Measurements from ENCODE around the gene TRIL.

The TRIL gene

GRCh38 chr7:28958235-28958979, at the start of gene TRIL:
Gene TRIL (minus strand): TSS chr7:28958330. CDS start chr7:28958046, 284 bp downstream.
- DNase-seq: no peak

- no peak for DNase-seq
These were observed 49.0 kb upstream of the TRIL start for GRCh38 chr7:29007127-29007526.

GRCh38 chr7:29005829-29006228, 47.7 kb upstream of the TRIL start:
- DNase-seq: no peak

- no peak for DNase-seq
These were observed 47.3 kb upstream of the TRIL start for GRCh38 chr7:29005406-29005805.

- no peak for DNase-seq
These were observed 45.6 kb upstream of the TRIL start for GRCh38 chr7:29003703-29004102.

GRCh38 chr7:29000717-29001076, 42.6 kb upstream of the TRIL start:
- DNase-seq: no peak

- no peak for DNase-seq
These were observed 42.0 kb upstream of the TRIL start for GRCh38 chr7:28999895-29000716.

- DNase-seq: no peak
These were observed 41.3 kb upstream of the TRIL start for GRCh38 chr7:28999427-28999826.

GRCh38 chr7:28998105-28998504, 40.0 kb upstream of the TRIL start:
- no peak for DNase-seq

GRCh38 chr7:28996836-28997235, 38.7 kb upstream of the TRIL start:
- DNase-seq: no peak

GRCh38 chr7:28993371-28993770, 35.2 kb upstream of the TRIL start:
- DNase-seq: no peak

GRCh38 chr7:28992798-28993197, 34.7 kb upstream of the TRIL start:
- DNase-seq: no peak

GRCh38 chr7:28990200-28990960, 32.2 kb upstream of the TRIL start:
- DNase-seq: no peak

GRCh38 chr7:28989211-28989980, 31.3 kb upstream of the TRIL start:
- DNase-seq: no peak

- DNase-seq: no peak
These were observed 30.7 kb upstream of the TRIL start for GRCh38 chr7:28988810-28989209.

- DNase-seq: no peak
These were observed 30.0 kb upstream of the TRIL start for GRCh38 chr7:28988091-28988490.

- no peak for DNase-seq
These were observed 28.6 kb upstream of the TRIL start for GRCh38 chr7:28986765-28987110.

GRCh38 chr7:28986028-28986764, 28.1 kb upstream of the TRIL start:
- DNase-seq: no peak

- DNase-seq: no peak
These were observed 26.5 kb upstream of the TRIL start for GRCh38 chr7:28984631-28985030.

GRCh38 chr7:28984217-28984616, 26.1 kb upstream of the TRIL start:
- no peak for DNase-seq

GRCh38 chr7:28983396-28984190, 25.5 kb upstream of the TRIL start:
- DNase-seq: no peak

GRCh38 chr7:28981161-28981465, 23.0 kb upstream of the TRIL start:
- DNase-seq: no peak
